PFSK-1 (cell line): ENCODE measurements around the gene CLEC16A.

ENCODE experiments used
- POLR2AphosphoS5 ChIP-seq: IDR thresholded peaks from 2 replicates; pipeline ENCODE4 v1.6.1; 2012; ENCODE audit warnings: low read depth, mild to moderate bottlenecking, control low read depth, low read length, moderate library complexity
- SIN3A ChIP-seq: IDR thresholded peaks from 2 replicates; pipeline ENCODE4 v1.6.1; 2012; ENCODE audit warnings: mild to moderate bottlenecking, low read length, moderate library complexity, borderline replicate concordance; ENCODE audit not compliant: insufficient read depth
- TAF1 ChIP-seq: IDR thresholded peaks from 2 replicates; pipeline ENCODE4 v1.6.1; 2012; ENCODE audit warnings: low read length, control low read depth, borderline replicate concordance; ENCODE audit not compliant: insufficient read depth
- TF ChIP-seq, protein P1 (sequence below), 2 experiments: IDR thresholded peaks; 2 replicates each; pipeline versions ENCODE4 v1.6.1 to v1.8.0; 2011 to 2012; ENCODE audit warnings: low read depth in 2 of 2, low read length in 2 of 2, control low read depth in 1 of 2, inconsistent platforms in 1 of 2, mild to moderate bottlenecking in 1 of 2, moderate library complexity in 1 of 2; ENCODE audit not compliant: insufficient read depth in 1 of 2

DNA sequence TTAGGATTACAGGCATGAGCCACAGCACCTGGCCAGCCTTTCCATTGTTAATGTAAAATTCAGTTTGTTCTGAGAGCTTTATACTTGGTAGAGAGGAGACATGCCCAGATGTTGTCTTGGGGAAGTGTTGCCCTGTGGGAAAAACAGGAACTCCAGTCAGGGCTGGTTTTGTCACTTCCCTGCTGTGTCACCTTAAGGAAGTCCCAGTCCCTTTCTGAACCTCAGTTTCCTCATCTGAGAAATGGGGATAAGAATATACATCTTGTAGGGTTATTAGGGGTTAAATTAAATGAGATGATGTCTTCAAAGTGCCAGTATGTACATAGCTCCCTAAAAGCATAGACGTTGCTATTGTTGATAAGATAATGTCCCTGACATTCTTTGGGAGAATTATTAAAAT, 25.3 kb downstream of the CLEC16A start:
- TF ChIP-seq, protein P1, sequence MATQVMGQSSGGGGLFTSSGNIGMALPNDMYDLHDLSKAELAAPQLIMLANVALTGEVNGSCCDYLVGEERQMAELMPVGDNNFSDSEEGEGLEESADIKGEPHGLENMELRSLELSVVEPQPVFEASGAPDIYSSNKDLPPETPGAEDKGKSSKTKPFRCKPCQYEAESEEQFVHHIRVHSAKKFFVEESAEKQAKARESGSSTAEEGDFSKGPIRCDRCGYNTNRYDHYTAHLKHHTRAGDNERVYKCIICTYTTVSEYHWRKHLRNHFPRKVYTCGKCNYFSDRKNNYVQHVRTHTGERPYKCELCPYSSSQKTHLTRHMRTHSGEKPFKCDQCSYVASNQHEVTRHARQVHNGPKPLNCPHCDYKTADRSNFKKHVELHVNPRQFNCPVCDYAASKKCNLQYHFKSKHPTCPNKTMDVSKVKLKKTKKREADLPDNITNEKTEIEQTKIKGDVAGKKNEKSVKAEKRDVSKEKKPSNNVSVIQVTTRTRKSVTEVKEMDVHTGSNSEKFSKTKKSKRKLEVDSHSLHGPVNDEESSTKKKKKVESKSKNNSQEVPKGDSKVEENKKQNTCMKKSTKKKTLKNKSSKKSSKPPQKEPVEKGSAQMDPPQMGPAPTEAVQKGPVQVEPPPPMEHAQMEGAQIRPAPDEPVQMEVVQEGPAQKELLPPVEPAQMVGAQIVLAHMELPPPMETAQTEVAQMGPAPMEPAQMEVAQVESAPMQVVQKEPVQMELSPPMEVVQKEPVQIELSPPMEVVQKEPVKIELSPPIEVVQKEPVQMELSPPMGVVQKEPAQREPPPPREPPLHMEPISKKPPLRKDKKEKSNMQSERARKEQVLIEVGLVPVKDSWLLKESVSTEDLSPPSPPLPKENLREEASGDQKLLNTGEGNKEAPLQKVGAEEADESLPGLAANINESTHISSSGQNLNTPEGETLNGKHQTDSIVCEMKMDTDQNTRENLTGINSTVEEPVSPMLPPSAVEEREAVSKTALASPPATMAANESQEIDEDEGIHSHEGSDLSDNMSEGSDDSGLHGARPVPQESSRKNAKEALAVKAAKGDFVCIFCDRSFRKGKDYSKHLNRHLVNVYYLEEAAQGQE (IDR thresholded peaks at IDR 0.05; ENCODE audit: insufficient read depth in 1 of 2, low read depth in 2 of 2, low read length in 2 of 2): no peak
- TF ChIP-seq POLR2AphosphoS5: no peak
- no peak for TF ChIP-seq SIN3A
- TF ChIP-seq TAF1: no peak
